Measurements from ENCODE around the gene MYH11. TPM values are rescaled to one million over a fixed set of nuclear protein-coding genes. Genes with fewer than 3 reads are reported as not detected.

Gene MYH11
- total RNA-seq, 2 donors from 2014 or later: 968 to 2,091 TPM

DNA sequence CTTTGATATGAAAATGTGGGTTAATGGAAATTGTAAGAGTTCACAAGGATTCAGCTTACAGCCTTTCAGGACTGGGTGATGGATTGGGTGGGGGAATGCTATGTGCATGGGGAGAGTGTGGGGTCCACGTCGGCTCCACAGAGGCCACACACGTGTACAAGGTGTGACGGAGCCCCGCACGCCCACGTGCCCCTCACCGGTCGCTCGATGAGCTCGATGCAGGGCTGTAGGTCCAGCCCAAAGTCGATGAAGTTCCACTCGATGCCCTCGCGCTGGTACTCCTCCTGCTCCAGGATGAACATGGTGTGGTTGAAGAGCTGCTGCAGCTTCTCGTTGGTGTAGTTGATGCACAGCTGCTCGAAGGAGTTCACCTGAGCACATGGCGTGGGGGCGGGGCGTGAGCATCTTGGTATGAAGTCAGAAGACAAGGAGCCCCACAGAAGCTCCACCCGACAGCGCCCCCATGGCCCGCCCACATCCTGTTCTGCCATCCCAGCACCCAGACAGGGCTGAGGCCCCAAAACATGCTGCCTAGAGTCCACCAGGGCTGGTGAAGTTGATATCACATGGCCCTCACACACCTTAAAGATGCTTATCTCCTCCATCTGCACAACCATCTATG lies 99.1 kb downstream of the MYH11 start:
- no peak for DNase-seq (ENCODE audit: low spot score)
- H3K36me3 ChIP-seq: no peaks in the 10 kb centered on the region
- H3K4me1 ChIP-seq (replicated peaks): no peaks in the 10 kb centered on the region
- intact Hi-C loops (cut with DNase I): no loop called here
- H3K27ac ChIP-seq: no peak overlapping the region
- H3K27me3 ChIP-seq (replicated peaks; ENCODE audit: insufficient read depth): no peaks in the 10 kb centered on the region
- TF ChIP-seq, protein P1, sequence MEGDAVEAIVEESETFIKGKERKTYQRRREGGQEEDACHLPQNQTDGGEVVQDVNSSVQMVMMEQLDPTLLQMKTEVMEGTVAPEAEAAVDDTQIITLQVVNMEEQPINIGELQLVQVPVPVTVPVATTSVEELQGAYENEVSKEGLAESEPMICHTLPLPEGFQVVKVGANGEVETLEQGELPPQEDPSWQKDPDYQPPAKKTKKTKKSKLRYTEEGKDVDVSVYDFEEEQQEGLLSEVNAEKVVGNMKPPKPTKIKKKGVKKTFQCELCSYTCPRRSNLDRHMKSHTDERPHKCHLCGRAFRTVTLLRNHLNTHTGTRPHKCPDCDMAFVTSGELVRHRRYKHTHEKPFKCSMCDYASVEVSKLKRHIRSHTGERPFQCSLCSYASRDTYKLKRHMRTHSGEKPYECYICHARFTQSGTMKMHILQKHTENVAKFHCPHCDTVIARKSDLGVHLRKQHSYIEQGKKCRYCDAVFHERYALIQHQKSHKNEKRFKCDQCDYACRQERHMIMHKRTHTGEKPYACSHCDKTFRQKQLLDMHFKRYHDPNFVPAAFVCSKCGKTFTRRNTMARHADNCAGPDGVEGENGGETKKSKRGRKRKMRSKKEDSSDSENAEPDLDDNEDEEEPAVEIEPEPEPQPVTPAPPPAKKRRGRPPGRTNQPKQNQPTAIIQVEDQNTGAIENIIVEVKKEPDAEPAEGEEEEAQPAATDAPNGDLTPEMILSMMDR (IDR thresholded peaks at IDR 0.05): no peak
- TF ChIP-seq POLR2A (IDR thresholded peaks at IDR 0.05) (no peak), POLR2AphosphoS5 (IDR thresholded peaks at IDR 0.05) (no peak)
- no peak overlapping the region for H3K4me3 ChIP-seq
- 83% methylated on average over 22 of the region's 23 CpGs for WGBS
- no peaks in the 10 kb centered on the region for H3K9me3 ChIP-seq

DNA sequence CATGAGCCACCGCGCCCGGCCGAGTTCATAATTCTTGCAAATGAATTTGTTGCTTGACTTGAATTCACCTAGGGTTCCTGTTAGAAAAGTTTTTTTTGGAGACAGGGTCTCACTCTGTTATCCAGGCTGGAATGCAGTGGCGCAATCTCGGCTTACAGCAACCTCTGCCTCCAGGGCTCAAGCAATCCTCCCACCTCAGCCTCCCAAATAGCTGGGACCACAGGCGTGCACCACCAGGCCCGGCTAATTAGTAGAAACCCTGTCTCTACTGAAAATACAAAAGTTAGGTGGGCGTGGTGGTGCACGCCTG lies 99.8 kb downstream of the MYH11 start:
- TF ChIP-seq, protein P1 (IDR thresholded peaks at IDR 0.05): no peak
- no peak for TF ChIP-seq POLR2AphosphoS5 (IDR thresholded peaks at IDR 0.05)
- no peak for TF ChIP-seq POLR2A (IDR thresholded peaks at IDR 0.05)
- intact Hi-C loops (cut with DNase I): no loop called here
- no peak overlapping the region for H3K4me3 ChIP-seq
- no peak overlapping the region for H3K27ac ChIP-seq
- H3K4me1 ChIP-seq (replicated peaks): no peaks in the 10 kb centered on the region
- no peak for DNase-seq (ENCODE audit: low spot score)
- H3K9me3 ChIP-seq: no peaks in the 10 kb centered on the region
- WGBS: 76% methylated on average over 10 of the region's 10 CpGs
- no peaks in the 10 kb centered on the region for H3K27me3 ChIP-seq (replicated peaks; ENCODE audit: insufficient read depth)
- H3K36me3 ChIP-seq: no peaks in the 10 kb centered on the region

DNA sequence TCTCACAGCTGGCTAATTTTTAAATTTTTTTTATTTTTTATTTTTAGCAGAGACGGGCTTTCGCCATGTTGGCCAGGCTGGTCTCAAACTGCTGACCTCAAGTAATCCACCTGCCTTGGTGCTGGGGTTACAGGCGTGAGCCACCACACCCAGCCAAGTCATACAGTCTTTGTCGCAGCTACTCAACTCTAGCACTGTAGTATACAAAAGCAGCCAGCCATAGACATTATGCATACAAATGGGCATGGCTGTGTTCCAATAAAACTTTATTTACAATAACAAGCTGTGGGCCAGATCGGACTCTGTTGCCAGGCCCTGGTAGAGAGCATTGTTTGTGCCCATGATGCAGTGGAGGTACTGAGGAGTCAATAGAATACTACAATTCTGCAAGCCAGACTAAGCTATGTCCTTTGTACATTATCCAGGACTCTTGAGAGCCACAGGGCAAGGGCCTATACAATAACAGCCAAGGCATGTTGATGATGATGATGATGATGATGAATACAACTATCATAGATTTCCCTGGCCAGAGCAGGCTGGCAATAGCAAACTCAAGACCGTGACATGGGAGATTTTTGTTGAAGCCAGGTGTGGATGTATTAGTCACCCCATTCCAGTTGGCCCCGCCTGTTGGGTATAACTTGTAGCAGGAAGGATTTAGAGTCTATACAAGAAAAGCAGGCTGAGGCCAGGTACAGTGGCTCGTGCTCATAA lies 101.8 kb downstream of the MYH11 start:
- no peak for DNase-seq (ENCODE audit: low spot score)
- intact Hi-C loops (cut with DNase I): no loop called here
- TF ChIP-seq POLR2A (IDR thresholded peaks at IDR 0.05) (no peak), POLR2AphosphoS5 (IDR thresholded peaks at IDR 0.05) (no peak)
- TF ChIP-seq, protein P1 (IDR thresholded peaks at IDR 0.05): no peak
- WGBS: 89% methylated on average over 8 of the region's 8 CpGs
- no peak overlapping the region for H3K27ac ChIP-seq
- no peaks in the 10 kb centered on the region for H3K27me3 ChIP-seq (replicated peaks; ENCODE audit: insufficient read depth)
- H3K36me3 ChIP-seq: no peaks in the 10 kb centered on the region
- no peaks in the 10 kb centered on the region for H3K4me1 ChIP-seq (replicated peaks)
- H3K9me3 ChIP-seq: no peaks in the 10 kb centered on the region
- H3K4me3 ChIP-seq: no peak overlapping the region

DNA sequence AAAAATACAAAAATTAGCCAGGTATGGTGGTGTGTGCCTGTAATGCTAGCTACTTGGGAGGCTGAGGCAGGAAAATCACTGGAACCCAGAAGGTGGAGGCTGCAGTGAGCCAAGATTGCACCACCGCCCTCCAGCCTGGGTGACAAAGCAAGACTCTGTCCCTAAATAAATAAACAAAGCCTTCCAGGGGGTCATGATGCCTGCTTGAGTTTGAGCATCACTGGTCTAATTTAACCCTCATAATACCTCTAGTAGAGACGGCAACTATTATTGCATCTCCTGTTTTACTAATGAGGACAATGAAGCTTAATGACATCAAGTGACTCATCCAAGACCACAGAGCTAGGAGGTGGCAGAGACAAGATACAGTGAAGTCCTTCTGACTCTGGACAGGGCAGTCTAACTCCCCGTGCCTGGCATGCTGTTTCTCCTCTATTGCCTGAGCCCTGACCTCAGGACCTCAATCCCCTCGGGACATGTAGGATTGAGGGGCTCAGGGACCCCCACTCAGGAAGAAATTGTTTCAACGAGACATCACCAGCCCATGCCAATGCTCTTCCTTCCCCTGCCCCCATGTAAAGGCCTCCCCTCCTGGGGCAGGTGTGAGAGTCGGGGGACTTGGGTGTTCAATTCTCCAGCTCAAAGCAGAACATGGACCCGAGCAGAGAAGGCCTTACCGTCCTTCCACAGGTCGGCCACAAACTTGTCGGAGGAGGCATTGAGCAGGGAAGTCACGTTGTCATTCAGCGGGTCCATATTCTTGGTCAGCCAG lies 103.9 kb downstream of the MYH11 start:
- intact Hi-C loops (cut with DNase I): no loop called here
- H3K27ac ChIP-seq: no peak overlapping the region
- no peaks in the 10 kb centered on the region for H3K36me3 ChIP-seq
- TF ChIP-seq, protein P1 (IDR thresholded peaks at IDR 0.05): no peak
- TF ChIP-seq POLR2AphosphoS5 (IDR thresholded peaks at IDR 0.05): no peak
- TF ChIP-seq POLR2A (IDR thresholded peaks at IDR 0.05): no peak
- 84% methylated on average over 12 of the region's 12 CpGs for WGBS
- H3K4me1 ChIP-seq (replicated peaks): no peaks in the 10 kb centered on the region
- no peaks in the 10 kb centered on the region for H3K9me3 ChIP-seq
- no peaks in the 10 kb centered on the region for H3K27me3 ChIP-seq (replicated peaks; ENCODE audit: insufficient read depth)
- DNase-seq (ENCODE audit: low spot score): no peak
- H3K4me3 ChIP-seq: no peak overlapping the region

All from prostate gland (tissue), 2 donors.